CD4-positive, alpha-beta T cell treated with Interleukin-6 for 4 hours (primary cell): ENCODE results near the gene OTUD5.
A peak's percentile ranks its signal among the peaks of the same experiment; 100 is the strongest.
"Not testable (repeated sequence)": the region's sequence is repeated elsewhere in the genome, so short reads cannot be mapped to it uniquely, and the experiment has no call there.

Experiments used
- DNase-seq: peaks from one replicate; pipeline ENCODE4 v3.0.0-alpha.2; 2020; ENCODE audit warnings: mixed read lengths

Gene OTUD5

GRCh38 chrX:48957477-48957826 lies at the start of gene OTUD5:
Gene OTUD5, minus strand, starts transcription at chrX:48957607. Its CDS starts 37 bp downstream, at chrX:48957570.
- DNase-seq, result peak; percentile 80

GRCh38 chrX:49003696-49004095 lies 46.3 kb upstream of the OTUD5 start:
- DNase-seq, result no peak

GRCh38 chrX:49002091-49002935 lies 44.9 kb upstream of the OTUD5 start, which contains the start of gene GRIPAP1:
Gene GRIPAP1, minus strand, starts transcription at chrX:49002264. Its CDS starts 35 bp downstream, at chrX:49002229.
- DNase-seq, result peak; percentile 85

- peak; percentile 33 for DNase-seq
Observed at GRCh38 chrX:49001521-49002090, 44.2 kb upstream of the OTUD5 start.

- no peak for DNase-seq
Observed at GRCh38 chrX:49000636-49001035, 43.2 kb upstream of the OTUD5 start.

GRCh38 chrX:48999030-48999429 lies 41.6 kb upstream of the OTUD5 start:
- DNase-seq, result no peak

GRCh38 chrX:48998391-48998790 lies 41.0 kb upstream of the OTUD5 start:
- DNase-seq, result no peak

- DNase-seq, result no peak
Observed at GRCh38 chrX:48997865-48998264, 40.5 kb upstream of the OTUD5 start.

- no peak for DNase-seq
Observed at GRCh38 chrX:48997455-48997854, 40.0 kb upstream of the OTUD5 start.

- DNase-seq, result peak; percentile 13
Observed at GRCh38 chrX:48996969-48997368, 39.6 kb upstream of the OTUD5 start.

- no peak for DNase-seq
Observed at GRCh38 chrX:48992341-48992740, 34.9 kb upstream of the OTUD5 start.

- no peak for DNase-seq
Observed at GRCh38 chrX:48989483-48989882, 32.1 kb upstream of the OTUD5 start.

GRCh38 chrX:48983896-48984295 lies 26.5 kb upstream of the OTUD5 start:
- no peak for DNase-seq

- no peak for DNase-seq
Observed at GRCh38 chrX:48983081-48983480, 25.7 kb upstream of the OTUD5 start.

- DNase-seq, result no peak
Observed at GRCh38 chrX:48981178-48981577, 23.8 kb upstream of the OTUD5 start.

- DNase-seq, result not testable (repeated sequence)
Observed at GRCh38 chrX:48980341-48980740, 22.9 kb upstream of the OTUD5 start.

GRCh38 chrX:48978226-48978625 lies 20.8 kb upstream of the OTUD5 start:
- no peak for DNase-seq

- DNase-seq, result no peak
Observed at GRCh38 chrX:48976086-48976485, 18.7 kb upstream of the OTUD5 start.

- DNase-seq, result no peak
Observed at GRCh38 chrX:48975541-48975940, 18.1 kb upstream of the OTUD5 start.

- DNase-seq, result no peak
Observed at GRCh38 chrX:48975041-48975440, 17.6 kb upstream of the OTUD5 start.

GRCh38 chrX:48974574-48974973 lies 17.2 kb upstream of the OTUD5 start:
- no peak for DNase-seq

GRCh38 chrX:48974033-48974432 lies 16.6 kb upstream of the OTUD5 start:
- no peak for DNase-seq

- peak; percentile 47 for DNase-seq
Observed at GRCh38 chrX:48972220-48973164, 15.1 kb upstream of the OTUD5 start.
